ENCODE data around the gene KRT73.

KRT73 gene

GRCh38 chr12:52590021-52590420, 28.3 kb downstream of the KRT73 start:
- H3K4me3 ChIP-seq (ENCODE audit: low read depth, low read length), result no peak overlapping the region
- no peak for DNase-seq (ENCODE audit: low read depth)
- in situ Hi-C loops (cut with HindIII; ENCODE audit: low sequenced_read_pairs), result no loop called here
- no peak for TF ChIP-seq CTCF (IDR thresholded peaks at IDR 0.05; ENCODE audit: low read depth, low read length, missing control alignments)

- no peak for TF ChIP-seq CTCF (IDR thresholded peaks at IDR 0.05; ENCODE audit: low read depth, low read length, missing control alignments)
- no peak overlapping the region for H3K4me3 ChIP-seq (ENCODE audit: low read depth, low read length)
- in situ Hi-C loops (cut with HindIII; ENCODE audit: low sequenced_read_pairs), result no loop called here
- no peak for DNase-seq (ENCODE audit: low read depth)
Observed at GRCh38 chr12:52587563-52587962, 30.8 kb downstream of the KRT73 start.

GRCh38 chr12:52585946-52586345, 32.4 kb downstream of the KRT73 start:
- in situ Hi-C loops (cut with HindIII; ENCODE audit: low sequenced_read_pairs), result no loop called here
- no peak for DNase-seq (ENCODE audit: low read depth)
- TF ChIP-seq CTCF (IDR thresholded peaks at IDR 0.05; ENCODE audit: low read depth, low read length, missing control alignments), result no peak
- no peak overlapping the region for H3K4me3 ChIP-seq (ENCODE audit: low read depth, low read length)

GRCh38 chr12:52585066-52585465, 33.3 kb downstream of the KRT73 start:
- no peak for TF ChIP-seq CTCF (IDR thresholded peaks at IDR 0.05; ENCODE audit: low read depth, low read length, missing control alignments)
- no peak overlapping the region for H3K4me3 ChIP-seq (ENCODE audit: low read depth, low read length)
- no peak for DNase-seq (ENCODE audit: low read depth)
- in situ Hi-C loops (cut with HindIII; ENCODE audit: low sequenced_read_pairs), result no loop called here

- no peak for TF ChIP-seq CTCF (IDR thresholded peaks at IDR 0.05; ENCODE audit: low read depth, low read length, missing control alignments)
- in situ Hi-C loops (cut with HindIII; ENCODE audit: low sequenced_read_pairs), result no loop called here
- no peak for DNase-seq (ENCODE audit: low read depth)
- H3K4me3 ChIP-seq (ENCODE audit: low read depth, low read length), result no peak overlapping the region
Observed at GRCh38 chr12:52584156-52584682, 34.1 kb downstream of the KRT73 start.

- DNase-seq (ENCODE audit: low read depth), result peak; percentile 22
- no peak overlapping the region for H3K4me3 ChIP-seq (ENCODE audit: low read depth, low read length)
- in situ Hi-C loops (cut with HindIII; ENCODE audit: low sequenced_read_pairs), result no loop called here
- TF ChIP-seq CTCF (IDR thresholded peaks at IDR 0.05; ENCODE audit: low read depth, low read length, missing control alignments), result peak; percentile 75
Observed at GRCh38 chr12:52582971-52583456, 35.3 kb downstream of the KRT73 start.

Measured in astrocyte of the cerebellum (primary cell).